ENCODE results near the gene ENPP7.

DNA sequence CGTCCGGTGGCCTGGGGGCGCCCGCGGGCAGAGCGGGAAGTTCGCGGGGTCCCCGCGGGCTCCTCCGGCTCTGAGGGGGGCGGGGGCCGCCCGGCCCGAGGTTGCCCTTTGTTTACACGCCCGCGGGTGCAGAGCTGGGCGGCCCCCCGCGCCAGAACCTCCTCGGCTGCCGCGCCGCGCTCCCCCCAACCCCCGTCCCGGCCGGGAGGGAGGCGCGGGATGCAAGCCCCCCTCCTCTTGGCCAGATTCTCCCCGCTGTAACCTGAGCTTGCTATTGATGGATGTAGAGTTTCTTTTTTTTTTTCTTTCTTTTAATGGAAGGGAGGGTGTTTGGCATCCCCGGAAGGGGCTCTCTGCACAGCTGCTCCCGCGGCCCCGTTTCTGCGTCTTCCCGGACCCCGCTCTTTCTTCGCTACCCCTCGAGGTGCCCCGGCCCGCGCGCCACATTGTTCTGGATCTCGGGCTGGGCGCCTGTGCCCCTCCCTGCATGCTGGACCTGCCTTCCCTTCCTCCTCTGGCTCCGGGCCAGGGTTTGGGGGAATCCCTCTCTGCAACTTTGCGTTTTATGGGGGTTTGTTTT, 47.9 kb downstream of the ENPP7 start:
- TF ChIP-seq CTCF (IDR thresholded peaks at IDR 0.05; ENCODE audit: borderline replicate concordance, extremely low read depth, low read length, poor library complexity, severe bottlenecking) (no peak), EZH2 (IDR thresholded peaks at IDR 0.05; ENCODE audit: borderline replicate concordance, low read depth, low read length, severe bottlenecking) (no peak)
